ENCODE data around the gene ALKBH7.

GRCh38 chr19:6413721-6414643 lies 41.4 kb downstream of the ALKBH7 start:
- TF ChIP-seq CREB5 (CRISPR knock-in tag; IDR thresholded peaks at IDR 0.05; ENCODE audit: low read depth) (no peak), ESRRG (CRISPR knock-in tag; IDR thresholded peaks at IDR 0.05) (no peak), SNAI2 (CRISPR knock-in tag; IDR thresholded peaks at IDR 0.05) (no peak), ZC3H10 (CRISPR knock-in tag; IDR thresholded peaks at IDR 0.05) (no peak)

Measured in SK-N-SH treated with all-trans-retinoic acid at 6 μM for 48 hours (cell line).